ENCODE measurements around the gene DDX25. TPM values are rescaled to one million over a fixed set of nuclear protein-coding genes. Genes with fewer than 3 reads are reported as not detected.

DDX25 gene
- total and polyA plus RNA-seq, 10 of the 15 experiments (the other 5 are each of a cell fraction or from before 2014, with no cell fraction given) = 0.05 TPM; not detected in 9

GRCh38 chr11:125901872-125902271, 2.4 kb upstream of the DDX25 start:
- Histone ChIP-seq H3K36me3 (ENCODE audit: control insufficient read depth in 2 of 2, insufficient read depth in 2 of 2, low read length in 1 of 2) (peaks cover 4 to 14% of the 10 kb centered on the region in 2 experiments), H3K79me2 (ENCODE audit: control insufficient read depth, insufficient read depth, low read length) (peaks cover 8% of the 10 kb centered on the region), H4K20me1 (ENCODE audit: control insufficient read depth, insufficient read depth) (no peaks in the 10 kb centered on the region), H3K4me3 (peak overlapping the region; percentile 84; the same call in 1 of the 2 replicates), H3K27ac (ENCODE audit: control insufficient read depth, insufficient read depth) (no peak overlapping the region), H3K9ac (ENCODE audit: control insufficient read depth, insufficient read depth, low read length) (no peak overlapping the region), H3K9me3 (replicated peaks; ENCODE audit: control insufficient read depth, insufficient read depth, low read length) (peaks cover 1% of the 10 kb centered on the region; the same call in 2 of the 3 replicates), H2AFZ (ENCODE audit: control insufficient read depth, low read depth, low read length) (no peak overlapping the region), H3K4me1 (ENCODE audit: control insufficient read depth, insufficient read depth, low read length) (peaks cover 4% of the 10 kb centered on the region; the same call in 1 of the 2 replicates), H3K4me2 (ENCODE audit: control insufficient read depth, insufficient read depth) (peak overlapping the region; percentile 19; the same call in 1 of the 2 replicates), H3K27me3 (replicated peaks in 1 of 2; ENCODE audit: control insufficient read depth in 2 of 2, insufficient read depth in 2 of 2, low read length in 1 of 2) (peaks cover 3 to 6% of the 10 kb centered on the region in 2 experiments; a peak in 3 of 4 replicates)
- ATAC-seq (no peak), FAIRE-seq (peak; percentile 31), DNase-seq (ENCODE audit: low read depth, low spot score) (no peak)
- no TSS peak for BruUV-seq (replicated peaks)
- POLR2A ChIA-PET = interaction anchor here (2.1 kb wide), 1 partner anchor 14 kb away, joined by 13 read pairs; the partner anchor contains the start of gene HYLS1
- WGBS (ENCODE audit: insufficient coverage, insufficient replicate concordance, low lambda C conversion rate, missing lambda C conversion rate) = 81% methylated on average over 6 of the region's 6 CpGs
- SMC1A ChIA-PET (ENCODE audit: uncharacterized antibody, unreplicated experiment) = no interaction called here
- RAD21 ChIA-PET (ENCODE audit: unreplicated experiment) = no interaction called here
- in situ Hi-C loops (cut with MboI) (no loop called here), intact Hi-C loops (cut with micrococcal nuclease; ENCODE audit: unreplicated experiment) (no loop called here)
- CTCF ChIA-PET = interaction anchor here (1.6 kb wide), 1 partner anchor 292 kb away, joined by 4 read pairs; no protein-coding TSS in a partner anchor
- TF ChIP-seq ZBTB40 (IDR thresholded peaks at IDR 0.05; ENCODE audit: borderline replicate concordance) = no peak
- no peak for TF ChIP-seq E4F1 (IDR thresholded peaks at IDR 0.05; ENCODE audit: borderline replicate concordance, partially characterized antibody)
- TF ChIP-seq CEBPB (IDR thresholded peaks at IDR 0.05; ENCODE audit: borderline replicate concordance in 1 of 2, low read depth in 2 of 2, low read length in 2 of 2) = no peak
- TF ChIP-seq MEF2B (IDR thresholded peaks at IDR 0.05; ENCODE audit: partially characterized antibody, poor library complexity, severe bottlenecking) = no peak
- TF ChIP-seq JUNB (IDR thresholded peaks at IDR 0.05) = no peak
- TF ChIP-seq CHD2 (IDR thresholded peaks at IDR 0.05; ENCODE audit: borderline replicate concordance, low read depth, low read length) = no peak
- TF ChIP-seq CUX1 (IDR thresholded peaks at IDR 0.05; ENCODE audit: insufficient replicate concordance, low read depth, low read length) = no peak
- no peak for TF ChIP-seq JUND (IDR thresholded peaks at IDR 0.05; ENCODE audit: low read depth, low read length)
- TF ChIP-seq WRNIP1 (IDR thresholded peaks at IDR 0.05; ENCODE audit: borderline replicate concordance, low read depth, low read length) = no peak
- no peak for TF ChIP-seq EP300 (IDR thresholded peaks at IDR 0.05; ENCODE audit: borderline replicate concordance in 1 of 2, control insufficient read depth in 1 of 2, low read depth in 2 of 2, low read length in 2 of 2)
- TF ChIP-seq HDAC6 (IDR thresholded peaks at IDR 0.05; ENCODE audit: unreplicated experiment) = no peak

Measured in GM12878 (cell line).